ENCODE results near the gene BLACAT1.
"Not testable (repeated sequence)": the region's sequence is repeated elsewhere in the genome, so short reads cannot be mapped to it uniquely, and the experiment has no call there.

The BLACAT1 gene

GRCh38 chr1:205438213-205439158 lies 17.4 kb downstream of the BLACAT1 start:
- DNase-seq, result no peak

DNA sequence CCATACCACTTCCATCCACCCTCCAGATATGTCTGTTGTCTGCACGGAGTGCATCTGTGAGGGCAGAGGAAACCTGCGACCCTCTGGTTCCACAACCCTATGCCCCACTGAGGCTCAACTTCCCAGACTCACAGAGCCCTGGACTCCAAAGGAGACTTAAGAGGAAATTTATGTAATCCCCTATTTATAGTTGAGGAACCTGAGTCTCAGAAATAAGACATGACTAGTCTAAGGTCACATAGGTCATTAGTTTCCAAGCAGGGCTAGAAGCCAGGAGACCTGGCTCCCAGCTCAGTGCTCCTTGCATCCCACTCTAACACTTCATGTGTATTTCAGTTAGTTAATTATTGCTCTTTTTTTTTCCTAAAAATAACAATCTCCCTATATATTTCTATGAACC lies 18.3 kb downstream of the BLACAT1 start:
- DNase-seq, result no peak

DNA sequence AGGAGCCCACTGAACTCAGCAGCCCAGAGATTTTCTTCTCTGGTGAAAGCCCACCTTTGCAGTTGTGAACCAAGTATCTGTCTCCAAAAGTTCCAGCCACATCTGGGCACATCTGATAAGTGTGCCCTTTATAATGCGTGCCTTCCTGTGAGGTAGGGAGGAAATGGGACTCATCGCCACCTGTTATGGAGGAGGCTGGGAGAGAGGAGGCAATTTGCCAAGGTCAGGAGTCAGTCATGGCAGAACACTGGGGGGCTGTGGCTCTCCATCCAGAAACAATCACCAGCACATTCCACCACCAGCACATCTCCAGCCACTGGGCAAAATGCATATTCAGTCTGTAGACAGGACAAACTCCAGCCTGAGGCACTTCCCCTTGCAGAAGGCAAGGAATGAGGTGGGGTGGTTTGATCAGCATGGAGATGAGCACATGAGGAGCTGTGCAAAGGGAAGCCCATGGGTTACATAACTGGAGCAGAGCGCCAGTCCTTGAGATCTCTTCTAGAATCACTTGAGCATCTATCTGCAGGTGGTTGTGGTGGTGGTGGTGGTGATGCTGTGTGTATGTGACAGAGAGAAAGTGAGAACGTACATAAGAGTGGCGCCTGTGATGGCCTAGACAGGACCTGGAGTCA lies 19.0 kb downstream of the BLACAT1 start:
- no peak for DNase-seq

GRCh38 chr1:205435578-205436573 lies 20.0 kb downstream of the BLACAT1 start:
- DNase-seq, result no peak

DNA sequence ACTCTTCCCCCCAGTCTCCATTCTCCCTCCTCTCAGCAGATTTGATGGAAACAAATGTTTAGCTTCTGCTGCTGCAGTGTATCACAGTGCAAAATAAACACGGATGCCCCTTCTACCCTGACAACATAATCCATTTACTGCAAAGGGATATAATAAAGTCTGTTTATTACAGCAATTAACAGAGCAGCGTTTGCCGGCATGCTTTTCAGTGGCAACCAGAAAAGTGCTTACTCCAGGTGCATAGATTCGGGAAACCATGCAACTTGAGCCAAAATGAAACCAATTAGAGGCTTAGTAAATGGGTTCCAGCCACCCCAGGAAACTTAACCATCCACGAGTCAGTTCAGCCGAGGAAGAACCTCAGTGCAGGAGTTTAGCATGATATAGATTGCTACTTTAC lies 21.1 kb downstream of the BLACAT1 start:
- DNase-seq, result no peak

DNA sequence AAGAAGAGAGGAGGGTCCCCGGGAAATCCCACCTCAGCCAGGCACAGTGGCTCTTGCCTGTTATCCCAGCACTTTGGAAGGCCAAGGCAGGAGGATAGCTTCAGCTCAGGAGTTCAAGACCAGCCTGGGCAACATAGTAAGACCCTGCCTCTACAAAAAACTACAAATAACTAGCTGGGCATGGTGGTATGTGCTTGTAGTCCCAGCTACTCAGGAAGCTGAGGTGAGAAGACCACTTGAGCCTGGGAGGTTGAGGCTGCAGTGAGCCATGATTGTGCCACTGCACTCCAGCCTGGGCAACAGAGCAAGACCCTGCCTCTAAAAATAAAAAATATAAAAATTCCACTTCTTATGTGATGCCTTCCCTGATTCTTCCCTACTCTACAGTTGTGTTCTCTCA lies 23.2 kb downstream of the BLACAT1 start:
- not testable (repeated sequence) for DNase-seq

- DNase-seq, result no peak
These were observed 23.7 kb downstream of the BLACAT1 start for GRCh38 chr1:205432116-205432515.

DNA sequence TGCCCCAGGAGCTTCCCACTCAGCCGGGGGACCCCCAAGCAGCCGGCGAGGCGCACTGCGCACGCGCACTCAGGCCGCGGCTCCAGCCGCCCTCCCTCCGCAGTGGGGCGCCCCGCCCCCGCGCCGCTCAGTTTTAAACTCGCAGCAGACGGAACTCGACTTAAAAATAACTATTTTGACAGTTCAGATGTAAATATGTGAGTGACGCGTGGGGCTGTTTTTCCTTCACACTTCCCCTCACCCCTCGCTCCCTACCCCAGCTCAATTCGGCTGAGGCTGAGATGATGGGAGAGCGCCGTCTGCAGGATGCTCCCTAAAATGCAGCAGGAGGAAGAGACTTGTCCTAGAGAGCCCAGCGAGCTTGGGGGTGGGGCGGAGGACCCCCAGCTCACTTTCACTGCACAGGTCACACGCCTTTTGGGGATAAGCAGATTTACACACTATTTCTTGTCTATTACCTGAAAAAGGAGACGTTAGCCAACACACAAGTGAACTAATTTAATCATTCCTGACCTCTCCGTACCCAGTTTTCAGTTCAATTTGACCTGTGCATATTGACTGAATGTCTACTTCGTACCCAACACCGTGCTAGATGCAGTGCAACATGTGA lies 25.0 kb downstream of the BLACAT1 start:
- peak; percentile 49 for DNase-seq

GRCh38 chr1:205429762-205430695 lies 25.8 kb downstream of the BLACAT1 start:
- DNase-seq, result no peak

DNA sequence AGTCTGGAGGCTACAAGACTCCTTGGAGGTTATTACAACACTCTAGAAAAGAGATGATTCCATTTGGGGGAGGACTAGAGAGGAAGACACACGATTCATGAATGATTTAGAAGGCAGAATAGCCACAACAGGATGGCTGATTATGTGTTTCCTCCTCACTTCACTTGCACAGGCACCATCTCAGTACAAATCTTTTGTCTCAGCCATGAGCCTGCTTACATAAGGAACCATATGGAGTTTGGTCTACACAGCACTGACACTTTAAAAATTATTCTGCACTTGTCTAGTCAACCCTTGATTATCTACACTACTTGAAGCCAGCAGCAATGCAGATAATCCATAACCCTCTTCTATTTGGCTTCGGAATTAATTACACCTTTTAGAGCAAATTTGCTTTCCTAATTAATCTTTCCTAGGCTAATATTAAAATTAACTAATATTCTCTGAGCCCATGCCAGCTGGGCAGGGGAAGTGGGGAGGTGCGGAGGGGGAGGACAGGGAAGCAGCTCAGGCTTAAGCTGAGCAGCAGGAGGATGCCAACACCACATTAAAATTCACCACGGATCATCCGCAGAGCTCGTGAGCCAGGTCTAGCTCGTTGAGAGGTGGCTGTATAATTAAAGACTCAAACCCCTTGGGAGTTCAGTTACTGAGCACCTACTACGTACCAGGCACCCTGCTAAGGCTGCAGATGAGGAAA lies 30.8 kb downstream of the BLACAT1 start:
- no peak for DNase-seq

DNA sequence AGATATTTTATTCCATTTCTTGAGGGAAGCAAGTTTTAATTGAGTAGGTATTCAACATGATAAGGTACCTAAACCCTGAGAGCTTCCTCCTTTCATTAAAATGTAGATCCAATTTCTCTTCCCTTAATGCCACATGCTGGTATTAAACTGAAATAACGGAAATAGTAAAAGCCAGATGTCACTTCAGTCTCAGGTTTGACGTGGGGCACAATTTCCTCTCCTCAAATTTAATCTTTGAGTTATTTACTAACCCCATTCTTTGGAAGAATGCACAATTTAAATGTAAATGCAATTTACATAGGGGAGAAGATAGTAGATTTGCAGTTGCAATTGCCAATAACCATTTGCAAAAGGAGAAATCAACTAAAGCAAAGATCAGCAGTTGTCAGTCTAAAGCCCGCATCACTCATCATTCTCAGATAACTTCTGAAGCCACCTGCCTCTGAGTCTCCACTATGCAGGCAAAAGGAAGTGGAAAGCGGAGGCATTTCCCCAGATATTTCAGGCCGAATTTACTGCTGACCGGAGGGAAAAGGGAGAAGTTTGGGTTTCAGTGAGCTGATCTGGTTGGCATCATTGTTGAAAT lies 31.9 kb downstream of the BLACAT1 start:
- DNase-seq, result no peak

- no peak for DNase-seq
These were observed 32.7 kb downstream of the BLACAT1 start for GRCh38 chr1:205422993-205423642.

- DNase-seq, result no peak
These were observed 34.0 kb downstream of the BLACAT1 start, which contains the start of gene LEMD1 for GRCh38 chr1:205421798-205422197. TSS of gene LEMD1 (minus strand) at chr1:205422056. CDS start at chr1:205420536, 1,520 bp downstream.

DNA sequence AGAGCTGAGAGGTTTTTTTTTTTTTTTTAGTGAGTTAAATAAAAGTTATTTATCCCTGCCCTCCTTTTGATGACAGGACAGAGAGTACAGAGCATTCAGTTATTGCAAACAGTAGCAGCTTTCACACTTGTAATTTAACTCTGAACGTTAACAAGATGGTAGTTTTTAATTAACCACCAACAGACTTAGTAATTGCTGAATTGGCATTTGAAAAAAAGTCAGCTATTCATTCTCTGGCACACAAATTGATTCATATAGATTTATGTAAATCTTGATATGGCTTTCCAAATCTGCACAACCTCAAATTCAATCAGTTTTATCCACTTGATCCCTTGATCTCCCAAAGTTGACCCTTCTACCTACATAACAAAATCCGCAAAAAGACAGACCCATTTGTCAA lies 34.9 kb downstream of the BLACAT1 start:
- no peak for DNase-seq

DNA sequence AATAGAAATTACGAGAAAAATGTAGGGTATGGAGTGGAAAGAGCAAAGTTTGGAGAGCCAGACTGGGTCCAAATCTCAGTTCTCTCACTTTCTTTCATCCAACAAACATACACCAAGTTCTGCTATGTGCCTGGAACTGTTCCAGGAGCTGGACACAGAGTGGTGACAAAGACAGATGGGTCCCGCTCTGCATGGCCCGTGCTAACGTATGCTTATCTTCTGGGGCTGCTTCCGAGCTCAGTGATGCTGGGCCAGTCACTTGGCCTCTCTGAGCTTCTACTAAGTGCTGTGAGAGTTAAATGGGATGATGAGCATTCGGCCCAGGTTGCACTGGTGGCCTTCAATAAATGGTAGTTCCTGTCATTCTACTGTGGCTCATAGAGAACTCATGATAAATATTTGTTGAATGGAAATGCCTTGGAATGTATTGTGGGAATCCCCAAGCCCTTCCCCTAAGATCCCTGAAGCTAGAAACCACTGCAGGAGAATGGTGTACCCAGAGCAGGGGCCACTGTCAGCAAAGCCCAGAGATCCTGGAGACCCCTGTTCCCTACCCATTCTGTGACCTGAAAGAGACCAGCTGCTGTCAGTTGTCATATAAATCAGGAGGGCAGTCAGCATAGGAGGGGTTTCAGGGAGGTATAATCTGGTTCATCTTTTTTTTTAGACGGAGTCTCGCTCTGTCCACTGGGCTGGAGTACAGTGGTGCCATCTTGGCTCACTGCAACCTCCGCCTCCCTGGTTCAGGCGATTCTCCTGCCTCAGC lies 37.8 kb downstream of the BLACAT1 start:
- no peak for DNase-seq

GRCh38 chr1:205416322-205416721 lies 39.5 kb downstream of the BLACAT1 start:
- no peak for DNase-seq

DNA sequence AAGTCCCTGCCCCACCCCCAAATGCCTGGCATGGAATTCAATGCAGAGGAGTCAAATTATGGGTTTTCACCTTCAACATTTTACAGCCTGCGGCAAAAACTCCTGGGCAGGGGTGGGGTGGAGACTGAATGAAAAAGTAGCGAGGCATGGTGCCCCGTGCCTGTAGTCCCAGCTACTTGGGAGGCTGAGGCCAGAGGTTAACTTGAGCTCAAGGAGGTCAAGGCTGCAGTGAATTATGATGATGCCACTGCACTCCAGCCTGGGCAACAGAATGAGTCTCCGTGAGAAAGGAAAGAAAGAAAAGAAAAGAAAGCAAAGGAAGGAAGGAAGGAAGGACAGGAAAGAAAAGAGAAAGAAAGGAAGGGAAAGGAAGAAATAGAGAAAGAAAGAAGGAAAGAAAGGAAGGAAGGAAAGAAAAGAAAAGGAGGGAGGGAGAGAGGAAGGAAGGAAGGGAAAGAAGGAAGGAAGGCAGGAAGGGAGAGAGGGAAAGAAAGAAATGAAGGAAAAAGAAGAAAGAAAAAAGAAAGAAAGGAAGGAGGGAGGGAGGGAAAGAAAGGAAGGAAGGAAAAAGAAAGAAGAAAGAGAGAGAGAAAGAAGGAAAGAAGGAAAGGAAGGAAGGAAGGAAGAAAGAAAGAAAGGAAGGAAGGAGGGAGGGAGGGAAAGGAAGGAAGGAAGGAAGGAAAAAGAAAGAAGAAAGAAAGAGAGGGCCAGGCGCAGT lies 45.1 kb downstream of the BLACAT1 start:
- DNase-seq, result no peak

GRCh38 chr1:205407970-205408369 lies 47.9 kb downstream of the BLACAT1 start:
- no peak for DNase-seq
